GM12801 (cell line): ENCODE measurements around the gene CPNE8.

Source experiments
- TF ChIP-seq, protein P1 (sequence below): IDR thresholded peaks from one replicate; pipeline ENCODE4 v1.5.1; 2011; ENCODE audit warnings: control low read depth; ENCODE audit not compliant: insufficient read length; ENCODE audit errors: extremely low read depth

CPNE8 gene

DNA sequence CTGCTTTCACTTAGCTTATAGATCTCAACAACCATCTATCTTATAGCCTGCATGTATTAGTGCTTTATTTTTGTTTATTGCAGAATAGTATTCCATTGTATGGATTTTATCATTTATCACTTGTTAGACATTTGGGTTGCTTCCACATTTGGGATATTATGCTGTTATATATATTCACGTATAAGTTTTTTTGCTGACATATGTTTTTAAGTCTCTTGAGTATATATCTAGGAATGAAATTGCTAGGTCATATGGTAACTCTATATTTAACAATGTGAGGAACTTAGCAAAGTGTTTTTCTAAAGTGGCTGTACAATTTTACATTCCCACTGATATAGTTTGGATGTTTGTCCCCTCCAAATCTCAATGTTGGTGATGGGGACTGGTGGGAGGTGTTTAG lies 208.1 kb downstream of the CPNE8 start:
- TF ChIP-seq, protein P1, sequence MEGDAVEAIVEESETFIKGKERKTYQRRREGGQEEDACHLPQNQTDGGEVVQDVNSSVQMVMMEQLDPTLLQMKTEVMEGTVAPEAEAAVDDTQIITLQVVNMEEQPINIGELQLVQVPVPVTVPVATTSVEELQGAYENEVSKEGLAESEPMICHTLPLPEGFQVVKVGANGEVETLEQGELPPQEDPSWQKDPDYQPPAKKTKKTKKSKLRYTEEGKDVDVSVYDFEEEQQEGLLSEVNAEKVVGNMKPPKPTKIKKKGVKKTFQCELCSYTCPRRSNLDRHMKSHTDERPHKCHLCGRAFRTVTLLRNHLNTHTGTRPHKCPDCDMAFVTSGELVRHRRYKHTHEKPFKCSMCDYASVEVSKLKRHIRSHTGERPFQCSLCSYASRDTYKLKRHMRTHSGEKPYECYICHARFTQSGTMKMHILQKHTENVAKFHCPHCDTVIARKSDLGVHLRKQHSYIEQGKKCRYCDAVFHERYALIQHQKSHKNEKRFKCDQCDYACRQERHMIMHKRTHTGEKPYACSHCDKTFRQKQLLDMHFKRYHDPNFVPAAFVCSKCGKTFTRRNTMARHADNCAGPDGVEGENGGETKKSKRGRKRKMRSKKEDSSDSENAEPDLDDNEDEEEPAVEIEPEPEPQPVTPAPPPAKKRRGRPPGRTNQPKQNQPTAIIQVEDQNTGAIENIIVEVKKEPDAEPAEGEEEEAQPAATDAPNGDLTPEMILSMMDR: no peak

DNA sequence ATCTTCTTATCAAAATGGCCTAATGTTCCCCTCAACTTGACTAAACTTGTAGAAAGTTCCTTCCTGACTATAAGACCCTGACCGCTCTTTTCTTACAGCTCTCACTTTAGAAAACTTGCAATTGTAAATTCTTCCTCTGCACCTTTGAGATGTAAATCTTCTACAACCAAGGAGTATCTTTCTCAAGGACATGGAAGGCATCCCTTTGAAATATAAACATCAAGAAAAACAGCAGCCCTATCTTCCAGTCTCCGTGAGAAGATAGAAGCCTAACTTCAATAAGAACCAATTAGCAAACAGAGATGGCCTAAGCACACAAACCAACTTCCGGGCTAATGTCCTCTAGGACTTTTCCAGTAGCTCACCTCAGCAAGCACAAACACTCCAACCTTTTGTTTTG lies 210.3 kb downstream of the CPNE8 start:
- TF ChIP-seq, protein P1: no peak

DNA sequence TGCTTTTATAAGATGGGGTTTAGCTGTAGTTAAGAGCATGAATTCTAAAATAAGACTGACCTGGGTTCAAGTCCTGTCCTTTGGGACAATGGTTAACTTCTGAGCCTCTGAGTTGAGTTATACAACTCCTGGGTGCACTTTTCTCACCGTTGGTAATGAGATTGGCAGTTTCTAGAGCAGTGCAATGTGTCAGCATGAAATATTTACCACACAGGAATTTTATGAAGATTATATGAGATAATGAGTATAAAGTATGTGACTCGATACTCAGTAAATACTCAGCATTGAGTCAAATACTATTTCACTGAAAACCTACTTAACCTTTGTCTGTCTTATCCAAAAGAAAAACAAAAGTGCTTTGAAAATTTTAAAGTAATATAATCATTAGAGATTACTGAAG lies 214.2 kb downstream of the CPNE8 start:
- TF ChIP-seq, protein P1: no peak

DNA sequence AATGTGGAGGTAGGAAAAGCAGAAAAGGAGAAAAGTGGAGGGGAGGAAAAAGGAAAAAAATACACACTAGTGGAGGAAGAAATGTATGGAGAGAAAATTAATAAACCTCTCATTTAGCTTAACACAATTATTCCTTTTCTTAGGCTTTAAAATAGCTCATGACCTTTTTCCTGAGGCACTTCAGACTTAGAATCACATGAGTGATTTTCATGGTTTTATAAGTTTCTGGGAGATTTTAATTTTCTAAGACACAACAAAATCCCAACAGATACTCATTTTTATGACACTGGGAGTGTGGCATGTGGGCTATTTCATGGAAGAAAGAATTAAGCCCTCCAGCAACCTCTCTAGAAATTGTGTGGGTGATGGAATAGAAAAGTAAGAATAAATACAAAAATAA lies 214.7 kb downstream of the CPNE8 start:
- TF ChIP-seq, protein P1: no peak

DNA sequence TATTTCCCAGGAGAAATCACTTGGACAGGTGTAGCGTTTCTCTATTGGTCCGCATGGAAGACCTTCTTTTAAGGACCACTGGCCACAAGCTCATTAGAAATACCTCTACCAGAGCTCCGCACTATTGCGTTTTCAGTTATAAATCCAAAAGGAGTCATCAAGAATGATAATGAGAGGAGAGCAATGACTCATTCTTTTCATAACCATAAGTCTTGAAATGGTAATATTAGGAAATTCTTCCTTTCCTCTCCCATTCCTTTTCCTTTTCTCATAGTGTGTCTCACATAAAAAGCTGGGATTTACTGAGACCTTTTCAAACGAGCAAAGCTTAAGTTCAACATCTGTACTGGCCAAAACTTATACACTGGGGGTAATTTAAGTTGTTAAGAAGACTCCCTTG lies 215.7 kb downstream of the CPNE8 start:
- TF ChIP-seq, protein P1: no peak

DNA sequence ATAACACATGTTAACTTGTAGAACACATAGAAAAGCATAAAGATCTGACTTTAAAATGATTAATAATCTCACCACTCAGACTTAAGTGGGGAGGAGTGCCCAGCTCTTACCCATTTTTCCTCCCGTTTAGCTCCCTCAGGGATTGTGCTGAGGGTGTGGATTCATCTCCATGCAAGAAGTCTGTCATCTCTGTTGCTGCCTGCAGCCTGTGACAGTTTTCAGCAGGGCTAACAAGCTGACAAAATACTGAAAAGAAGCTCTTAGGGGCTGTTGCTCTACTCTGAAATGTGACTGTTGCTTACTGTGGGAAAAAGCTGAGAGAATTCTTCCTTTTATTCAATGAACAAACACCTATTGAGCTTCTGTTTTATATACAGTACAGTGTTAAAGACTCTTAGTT lies 216.2 kb downstream of the CPNE8 start:
- TF ChIP-seq, protein P1: no peak

DNA sequence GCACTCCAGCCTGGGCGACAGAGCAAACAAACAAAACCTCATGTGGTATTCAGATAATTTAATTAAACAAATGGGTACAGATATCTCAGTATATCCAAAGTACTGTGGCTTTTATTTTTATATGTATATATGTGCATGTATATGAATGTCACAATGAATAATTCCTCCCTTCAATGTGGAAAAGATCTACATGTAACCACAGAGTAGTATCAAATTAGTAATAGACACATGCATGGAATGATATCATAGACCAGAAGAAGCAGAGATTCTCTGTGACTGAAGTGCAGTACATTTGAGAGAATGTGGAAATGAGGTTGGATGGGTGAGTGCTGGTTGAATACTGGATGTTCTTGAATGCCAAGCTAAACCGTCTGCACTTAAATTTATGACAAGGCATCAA lies 222.9 kb downstream of the CPNE8 start:
- TF ChIP-seq, protein P1: no peak

DNA sequence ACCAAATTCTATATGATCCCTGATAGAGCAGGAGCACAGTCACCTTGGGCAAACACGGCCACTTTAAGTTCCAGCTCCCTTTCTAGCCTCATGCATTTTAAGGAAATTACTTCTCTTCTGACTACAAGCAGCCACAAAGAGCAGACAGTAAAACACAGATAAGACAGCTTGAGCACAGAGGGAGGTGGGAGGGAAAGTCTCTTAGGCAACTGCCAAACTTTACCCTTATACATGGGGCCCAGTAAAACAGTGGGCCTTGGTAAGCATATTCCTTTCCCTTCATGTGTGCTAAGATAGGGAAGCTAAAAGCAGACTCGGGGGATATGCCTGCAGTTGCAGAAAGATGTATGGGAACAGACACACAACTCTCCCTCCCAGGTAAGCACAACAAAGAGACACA lies 235.9 kb downstream of the CPNE8 start:
- TF ChIP-seq, protein P1: no peak
